Measurements from ENCODE around the gene BCL2. TPM values are rescaled to one million over a fixed set of nuclear protein-coding genes. Genes with fewer than 3 reads are reported as not detected.

The BCL2 gene
- polyA plus RNA-seq, 10 donors = 14.0 to 22.8 (median 17.6) TPM

DNA sequence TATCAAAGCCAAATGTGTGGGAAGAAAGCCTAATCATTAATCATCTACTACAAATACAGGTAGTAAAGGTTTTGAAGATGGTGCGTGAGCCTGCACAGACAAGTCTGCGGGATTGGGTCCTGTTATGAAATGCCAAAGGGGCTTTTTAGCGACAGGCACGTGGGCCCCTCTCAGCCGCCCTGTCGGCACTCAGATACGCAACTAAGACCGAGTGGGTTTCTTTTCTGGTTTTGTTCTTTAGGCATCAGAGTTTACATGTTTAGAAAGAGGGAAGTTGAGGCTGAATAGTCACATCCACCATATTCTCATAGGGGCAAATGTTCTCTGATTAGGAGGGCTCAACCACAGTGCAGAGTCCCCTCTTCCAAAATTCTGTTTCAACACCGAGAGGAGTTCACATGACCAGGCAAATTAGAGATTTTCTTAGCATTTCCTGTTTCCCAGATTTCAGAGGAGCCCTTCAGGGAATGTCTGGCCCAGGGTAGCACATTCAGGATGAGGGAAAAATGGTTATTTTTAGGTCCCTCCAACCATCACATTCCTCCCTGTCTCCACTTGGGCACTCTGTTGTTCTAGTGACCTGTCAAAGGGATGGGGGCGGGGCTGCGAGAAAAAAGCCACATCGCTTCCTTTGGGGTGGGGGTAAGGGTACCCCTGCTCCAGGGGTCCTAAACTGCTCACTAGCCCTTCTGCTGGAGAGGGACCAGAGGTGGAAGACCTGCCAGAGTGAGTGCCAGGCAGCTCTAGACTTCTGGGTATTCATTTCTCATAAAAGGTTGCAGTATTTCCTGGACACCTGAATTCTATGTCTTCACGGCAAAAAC, 159.2 kb downstream of the BCL2 start:
- DNase-seq = no peak

DNA sequence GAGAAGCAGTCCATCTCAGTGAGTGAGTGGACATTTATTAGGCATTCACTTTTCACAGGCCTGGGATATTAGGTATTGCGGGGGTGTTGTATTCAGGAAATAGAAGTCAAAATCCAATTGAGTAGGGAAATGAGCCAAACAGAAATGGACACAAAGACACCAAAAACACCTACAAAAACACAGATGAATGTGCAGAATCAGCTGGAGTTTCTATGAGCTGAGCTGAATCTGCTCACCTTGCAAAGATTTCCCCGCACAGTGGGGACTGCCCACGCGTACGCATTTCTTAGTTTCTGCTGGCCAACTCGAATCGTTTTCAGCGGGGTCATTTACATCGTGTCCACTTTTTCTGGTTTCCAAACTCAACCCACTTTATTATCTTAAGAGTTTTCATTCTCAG, 160.0 kb downstream of the BCL2 start:
- DNase-seq = no peak

DNA sequence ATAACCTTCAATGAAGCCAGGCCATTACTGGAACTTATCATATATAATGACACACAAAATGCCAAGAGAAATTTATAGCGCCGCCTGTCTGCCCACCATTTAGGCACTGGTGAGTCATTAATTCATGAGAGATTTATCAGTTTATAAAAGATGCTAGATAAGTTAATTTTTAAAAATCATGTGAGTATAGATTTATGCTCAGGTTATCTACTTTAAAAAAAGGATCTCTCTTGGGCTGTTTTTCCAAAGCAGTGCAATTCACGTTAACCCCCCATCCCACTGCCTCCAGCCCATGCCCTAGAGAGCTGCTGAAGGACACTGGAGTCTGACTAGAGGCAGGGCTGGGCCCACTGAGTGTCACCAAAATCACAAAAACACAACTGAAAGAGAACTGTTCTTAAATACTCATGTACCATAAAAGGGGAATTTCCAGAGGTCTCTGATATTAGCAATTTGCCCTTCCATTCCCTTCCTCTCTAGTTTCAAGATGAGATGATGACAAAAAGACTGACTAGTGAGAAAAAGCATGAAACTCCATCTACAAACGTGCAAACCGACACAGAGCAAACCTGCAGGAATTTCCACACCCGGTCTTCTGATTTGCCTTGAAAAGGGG, 160.8 kb downstream of the BCL2 start:
- DNase-seq = no peak

DNA sequence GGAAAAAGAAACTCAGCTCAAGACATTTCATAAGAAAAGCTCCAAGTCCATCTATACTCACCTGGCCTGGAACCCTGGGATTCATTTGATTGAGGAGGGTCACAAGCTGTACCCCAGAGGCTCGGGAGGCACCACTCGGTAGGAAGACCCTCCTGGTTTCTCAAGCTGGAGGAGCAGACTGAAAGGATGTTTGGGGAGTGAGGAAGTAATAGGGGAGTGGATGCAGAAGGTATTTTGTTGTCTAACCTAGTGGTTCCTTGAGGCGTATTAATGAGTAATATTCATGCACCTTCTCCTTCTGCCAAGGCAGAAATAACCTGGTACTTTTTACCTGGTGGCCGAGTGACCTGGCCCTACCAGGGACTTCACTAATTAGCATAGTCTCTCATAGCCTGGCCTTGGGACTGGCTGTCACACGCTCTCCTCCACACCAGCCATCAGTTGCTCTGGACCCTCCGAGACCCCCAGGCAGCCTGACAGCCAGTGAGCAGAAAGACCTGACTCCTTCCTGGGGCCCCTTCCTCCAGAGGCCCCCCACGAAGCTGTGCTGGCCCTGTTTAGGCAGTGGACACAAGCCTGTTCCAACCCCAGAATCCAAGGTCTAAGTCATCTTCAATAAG, 161.4 kb downstream of the BCL2 start:
- DNase-seq = no peak

DNA sequence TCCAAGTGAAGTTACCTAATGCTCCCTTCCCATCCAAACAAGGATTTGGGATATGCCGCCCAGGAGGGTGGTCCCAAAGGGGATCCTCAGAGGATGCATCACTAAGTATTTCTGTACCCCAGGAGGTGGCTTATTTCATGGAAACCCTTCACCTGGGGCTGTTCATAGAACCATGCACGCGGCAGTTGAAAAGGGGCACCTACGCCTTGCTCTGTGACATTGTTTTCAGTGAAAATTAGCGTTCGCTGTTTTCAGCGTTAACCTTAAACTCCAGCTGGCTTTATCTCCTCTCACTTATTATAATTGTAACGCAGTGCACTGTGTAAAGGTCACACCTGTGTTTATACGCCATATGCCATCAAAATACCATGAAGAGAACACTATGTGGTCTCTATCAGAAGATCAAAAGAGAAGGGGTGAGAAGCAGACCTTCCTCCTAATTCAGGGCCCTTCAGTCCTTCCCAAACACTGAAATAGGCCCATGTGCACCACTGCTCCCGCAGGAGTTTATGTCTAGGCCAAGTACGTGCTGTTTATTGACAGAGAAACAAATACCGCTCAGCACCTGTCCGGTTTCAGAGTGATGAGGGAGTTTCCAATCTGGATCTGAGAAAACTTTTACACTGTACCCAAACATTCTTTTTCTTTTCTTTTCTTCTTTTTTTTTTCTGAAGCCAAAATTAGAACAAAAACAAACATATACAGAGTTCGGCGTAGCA, 162.1 kb downstream of the BCL2 start:
- no peak for DNase-seq

DNA sequence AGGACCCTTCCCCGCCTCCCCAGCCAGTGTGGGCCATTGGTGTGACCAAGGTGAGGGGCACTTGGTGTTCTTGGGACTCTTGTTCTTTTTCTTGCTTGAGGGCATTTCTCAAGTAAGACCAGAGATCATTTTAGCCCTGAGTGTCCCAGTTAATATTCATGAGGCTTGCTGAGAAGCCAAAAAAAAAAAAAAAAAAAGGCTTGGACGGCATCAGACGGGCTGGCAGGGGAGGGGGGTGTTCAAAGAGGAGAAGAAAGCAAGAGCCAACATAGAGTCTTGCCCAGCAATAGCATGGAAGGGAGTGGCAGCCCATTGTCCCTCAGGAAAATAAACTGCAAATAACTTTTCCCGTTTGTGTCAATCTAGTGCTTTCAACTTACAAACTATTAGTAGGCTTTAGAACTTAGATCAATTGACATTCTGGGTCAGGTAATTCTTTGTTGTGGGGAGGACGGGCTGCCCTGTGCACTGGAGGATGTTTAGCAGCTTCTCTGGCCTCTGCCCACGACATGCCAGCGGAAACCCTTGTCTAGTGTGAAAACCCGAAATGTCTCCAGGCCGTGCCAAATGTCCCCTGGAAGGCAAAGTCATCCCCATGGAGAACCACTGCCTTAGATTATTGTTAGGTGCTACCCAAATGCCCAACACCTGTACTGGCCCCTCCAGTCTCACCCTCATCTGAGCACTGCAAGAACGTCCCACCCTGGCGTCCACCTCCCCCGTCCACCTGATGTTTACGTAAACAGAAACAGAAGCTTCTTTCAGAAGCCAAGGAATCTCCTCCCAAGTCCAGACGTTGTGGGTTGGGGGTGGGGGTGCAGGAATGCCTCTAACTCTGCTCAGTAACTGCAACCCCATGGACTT, 163.4 kb downstream of the BCL2 start:
- no peak for DNase-seq

DNA sequence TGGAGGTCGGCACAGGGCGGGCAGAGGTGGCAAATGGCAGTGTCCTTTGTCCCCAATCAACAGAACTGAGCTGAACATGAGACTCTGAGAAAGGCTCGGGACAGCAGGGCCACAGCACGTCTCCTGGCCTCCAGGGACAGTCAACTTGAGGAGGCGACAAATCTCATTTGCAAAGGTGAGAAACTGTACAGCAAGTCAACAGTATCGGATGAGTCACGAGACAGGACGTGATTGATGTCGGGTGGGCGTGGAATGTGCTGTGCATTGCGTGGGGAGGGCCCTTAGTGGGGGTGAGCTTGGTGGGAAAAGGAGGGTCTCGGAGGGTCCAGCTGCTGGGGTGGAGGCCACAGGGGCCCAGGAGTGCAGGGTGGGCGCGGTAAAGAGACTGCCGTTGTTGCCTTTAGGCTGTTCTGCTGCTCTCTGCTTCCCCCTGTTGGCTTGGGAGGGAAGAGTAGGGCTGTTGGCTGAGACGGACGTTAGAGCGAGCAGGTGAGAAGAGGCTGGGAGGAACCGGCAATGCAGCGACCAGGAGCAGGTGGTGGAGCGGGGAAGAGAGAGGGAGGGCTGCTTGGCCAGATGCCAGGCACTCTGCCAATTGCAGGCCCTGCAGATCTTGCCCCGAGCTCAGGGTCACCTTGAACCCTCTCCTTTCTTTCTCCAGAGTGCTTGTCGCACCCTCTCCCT, 164.3 kb downstream of the BCL2 start:
- DNase-seq = peak in 2 of 3 donors; percentile 64 to 72

DNA sequence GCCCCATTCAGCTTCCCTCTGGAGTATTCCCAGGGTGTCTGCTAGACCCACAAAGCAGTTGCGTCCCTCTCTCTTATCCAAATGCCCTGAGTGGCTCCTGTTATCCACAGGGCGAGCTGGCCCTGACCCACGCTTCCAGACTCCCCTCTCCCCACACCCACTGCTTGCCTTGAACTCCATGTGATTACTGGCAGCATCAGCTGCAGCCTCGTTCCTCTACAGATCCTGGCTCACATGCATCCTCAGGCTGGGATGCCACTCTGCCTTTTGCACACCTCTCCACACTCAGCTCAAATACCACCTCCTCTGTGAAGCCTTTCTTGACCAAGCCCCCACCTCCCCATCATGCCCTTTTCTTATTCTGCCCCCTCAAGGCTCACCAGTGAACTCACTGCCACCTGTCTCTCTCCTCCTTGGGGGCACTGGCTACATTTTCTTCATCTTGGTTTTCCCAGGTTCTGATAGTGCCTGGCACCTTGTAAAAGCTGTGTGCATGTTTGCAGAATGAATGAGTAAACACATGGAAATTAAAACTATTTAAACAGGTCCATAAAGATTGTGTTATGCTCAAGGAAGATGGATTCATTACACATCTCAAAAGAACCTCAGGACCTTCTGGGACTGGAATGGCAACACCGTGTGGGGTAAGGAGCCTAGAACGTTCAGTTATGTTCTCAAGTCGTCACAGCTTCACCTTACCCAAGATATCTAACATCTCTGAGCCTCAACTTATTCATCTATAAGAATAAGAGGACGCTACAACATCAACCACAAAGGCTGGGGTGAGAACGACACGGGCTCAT, 165.0 kb downstream of the BCL2 start:
- no peak for DNase-seq

DNA sequence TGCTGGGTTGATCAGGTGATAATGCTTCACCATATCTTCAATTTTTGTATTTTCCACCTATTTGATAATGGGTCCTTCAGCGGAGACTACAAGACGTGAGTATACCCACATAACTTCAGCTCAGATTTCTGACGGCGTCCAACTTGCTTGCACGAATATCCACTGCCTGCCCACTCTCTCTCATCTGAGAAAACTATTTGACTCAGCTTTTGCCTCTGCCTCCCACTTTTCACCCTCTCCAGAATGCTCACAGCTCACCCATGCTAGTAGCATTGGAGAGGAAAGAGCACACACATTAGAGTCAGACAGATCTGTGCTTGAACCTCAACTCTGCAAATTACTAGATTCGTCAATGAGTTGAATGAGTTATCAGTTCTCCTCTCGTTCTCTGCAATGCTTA, 166.8 kb downstream of the BCL2 start:
- no peak for DNase-seq

DNA sequence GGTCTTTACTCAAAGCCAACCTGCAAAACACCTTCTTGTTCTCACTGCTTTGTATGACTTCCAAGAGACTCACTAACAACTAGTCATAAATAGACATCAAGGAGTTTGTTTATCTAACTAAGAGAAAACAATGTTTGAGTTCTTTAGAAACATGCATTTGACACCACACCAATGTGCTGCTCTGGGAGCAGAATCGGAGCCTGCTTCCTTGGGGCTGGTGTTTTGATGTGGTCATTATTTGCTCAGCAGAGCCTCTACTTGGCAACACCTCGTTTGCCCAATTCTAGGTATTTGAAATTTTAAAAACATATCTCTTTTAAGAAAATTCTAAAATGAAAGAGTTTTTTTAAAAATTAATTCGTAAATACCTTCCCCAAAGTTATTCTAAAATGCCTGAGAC, 167.5 kb downstream of the BCL2 start:
- no peak for DNase-seq

DNA sequence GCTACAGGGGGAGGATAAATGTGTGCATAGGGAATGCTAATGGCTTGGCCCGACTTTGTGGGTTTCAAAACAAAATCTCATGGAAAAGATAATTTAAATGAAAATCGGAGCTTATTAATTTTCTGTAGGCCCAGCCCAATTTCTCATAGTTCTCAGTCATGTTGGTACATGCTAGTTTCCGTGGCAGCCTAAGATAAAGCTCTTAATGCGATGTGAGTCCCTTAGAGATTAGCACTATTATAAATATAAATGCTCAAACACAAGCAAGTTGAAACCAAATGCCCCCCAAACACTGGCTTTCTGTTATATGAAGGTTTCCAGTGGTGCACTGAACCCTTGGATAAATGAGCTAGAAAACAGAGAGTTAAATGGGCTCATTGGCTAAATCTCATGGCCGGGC, 168.0 kb downstream of the BCL2 start:
- DNase-seq = no peak

DNA sequence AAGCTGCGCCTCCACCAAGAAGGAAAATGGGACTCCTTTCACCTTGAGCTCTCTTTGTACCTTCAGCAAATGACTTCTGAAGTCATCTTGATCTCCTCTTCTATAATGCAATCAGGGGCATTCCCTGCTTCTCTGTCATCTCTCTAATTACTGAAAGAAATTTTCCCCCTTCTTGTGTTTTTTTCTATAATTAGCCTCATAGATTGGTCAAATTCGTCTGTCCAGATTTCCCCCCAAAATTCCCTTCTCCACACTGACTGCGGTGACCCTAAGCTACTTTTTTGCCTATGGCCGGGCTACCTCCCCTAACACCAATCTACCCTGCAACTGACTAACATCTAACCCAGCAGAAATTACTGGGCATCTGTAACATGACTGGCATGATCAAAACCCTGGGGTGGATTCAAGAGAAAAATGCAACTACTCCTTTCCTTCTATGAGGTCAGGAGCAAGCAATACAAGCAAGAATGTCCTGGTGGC, 168.6 kb downstream of the BCL2 start:
- DNase-seq = no peak

DNA sequence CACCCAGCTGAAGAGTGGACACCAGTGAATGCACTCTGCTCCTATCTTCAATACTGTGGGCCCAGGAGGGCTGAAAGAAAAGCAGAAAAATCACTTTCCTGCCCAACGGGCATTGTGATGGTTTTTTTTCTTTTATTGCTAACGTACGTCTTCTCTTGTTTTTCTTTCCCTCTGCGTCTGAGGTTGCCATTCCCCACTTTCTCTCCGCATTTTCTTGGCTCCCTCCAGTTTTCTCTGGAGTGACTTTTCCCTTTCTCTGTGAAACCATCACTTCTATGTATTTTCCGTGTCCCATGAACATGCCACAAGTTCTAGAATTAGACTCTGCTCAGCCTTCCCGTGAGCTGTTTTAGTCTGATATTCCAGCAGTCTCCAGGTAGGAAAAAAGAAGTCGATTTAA, 169.2 kb downstream of the BCL2 start:
- DNase-seq = no peak

DNA sequence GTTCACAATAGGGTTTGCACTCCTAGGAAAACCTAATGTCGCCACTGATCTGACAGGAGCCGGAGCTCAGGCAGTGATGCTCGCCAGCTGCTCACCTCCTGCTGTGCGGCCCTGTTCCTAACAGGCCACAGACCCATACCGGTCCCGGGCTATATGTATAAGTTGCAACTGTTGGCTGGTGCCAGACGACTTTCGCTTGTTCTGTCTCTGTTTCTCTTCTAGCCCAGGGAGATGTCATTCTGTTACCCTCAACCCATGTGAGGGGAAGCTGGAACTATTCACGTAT, 170.3 kb downstream of the BCL2 start:
- no peak for DNase-seq

DNA sequence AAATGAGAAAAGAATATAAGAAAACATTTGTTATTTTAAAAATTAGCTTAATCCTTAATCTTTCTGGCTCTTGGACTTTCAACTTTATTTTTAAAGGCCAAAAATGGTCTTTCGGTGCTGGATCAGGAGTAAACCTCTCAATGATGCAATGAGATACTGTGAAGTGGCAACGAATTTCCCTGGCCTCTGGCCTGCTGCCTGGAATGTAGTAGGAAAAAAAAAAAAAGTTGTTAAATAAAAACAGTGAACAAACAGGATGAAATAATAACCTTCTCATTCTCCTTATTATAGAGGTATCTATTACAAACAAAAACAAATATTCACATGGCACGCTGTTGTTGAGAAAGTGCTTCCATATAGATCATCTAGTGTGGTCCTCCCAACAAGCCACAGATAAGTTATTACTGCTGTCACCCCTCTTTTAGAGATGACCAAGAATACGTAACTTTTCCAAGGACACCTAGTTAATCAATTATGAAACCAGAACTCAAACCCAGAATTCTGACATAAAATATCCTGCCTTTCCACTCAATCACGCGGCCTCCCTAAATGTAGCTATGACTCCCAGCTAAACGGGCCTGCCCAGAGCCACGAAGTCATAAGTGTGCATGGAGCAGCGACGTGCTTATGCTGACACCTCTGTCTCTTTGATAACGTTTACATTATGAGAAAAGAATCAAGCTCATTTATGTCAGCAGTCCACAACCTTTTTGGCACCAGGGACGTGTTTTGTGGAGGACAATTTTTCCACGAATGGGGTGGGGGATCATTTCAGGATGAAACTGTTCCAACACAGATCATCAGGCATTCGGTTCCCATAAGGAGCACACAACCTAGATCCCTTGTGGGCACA, 170.9 kb downstream of the BCL2 start:
- peak in 1 of 3 donors; percentile 55 for DNase-seq

DNA sequence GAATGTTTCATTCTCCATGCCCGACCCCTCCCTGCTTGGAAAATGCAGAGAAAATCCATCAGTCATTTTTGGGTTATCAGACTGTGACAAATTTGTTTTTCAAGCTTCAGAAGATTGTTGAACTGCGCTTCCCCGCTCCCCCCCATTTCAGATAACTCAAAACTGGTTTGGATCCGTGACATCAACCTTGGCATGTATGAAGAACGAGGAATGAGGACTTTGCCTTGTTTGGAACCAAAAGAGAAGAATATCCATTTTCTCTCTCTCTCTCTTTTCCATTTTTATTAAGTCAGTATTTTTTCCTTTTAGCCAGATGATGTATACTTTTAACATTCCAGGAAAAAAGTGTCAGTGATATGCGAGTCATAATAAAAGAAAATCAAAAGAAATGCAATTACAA, 171.6 kb downstream of the BCL2 start:
- peak in 1 of 3 donors; percentile 56 for DNase-seq

DNA sequence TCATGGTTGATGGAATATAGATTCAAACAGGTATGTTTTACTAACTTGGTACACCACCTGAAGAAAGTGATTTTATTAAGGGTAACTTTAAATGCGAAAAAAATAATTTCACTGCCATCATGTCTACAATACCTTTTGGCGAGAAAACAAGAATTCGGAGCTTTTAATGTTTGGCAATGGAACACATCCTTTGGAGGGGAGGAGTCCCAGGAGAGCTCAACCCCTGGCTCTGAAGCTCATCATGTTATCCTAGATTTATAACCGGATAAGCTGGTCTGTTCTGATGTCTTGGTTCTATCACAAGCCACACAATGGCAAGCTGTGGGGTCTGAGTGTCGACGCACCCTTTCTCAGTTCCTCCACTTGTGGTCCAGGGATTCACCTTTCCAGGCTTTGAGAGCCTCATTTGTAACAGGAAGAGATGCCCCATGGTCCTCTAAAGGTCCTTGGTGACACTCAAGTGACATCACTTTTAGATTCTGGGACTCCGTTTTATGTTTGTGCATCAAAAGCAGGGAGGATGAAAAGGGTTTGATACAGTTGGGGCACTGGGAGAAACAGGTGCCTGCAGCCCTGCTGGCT, 172.7 kb downstream of the BCL2 start:
- DNase-seq = peak in 1 of 3 donors; percentile 54

DNA sequence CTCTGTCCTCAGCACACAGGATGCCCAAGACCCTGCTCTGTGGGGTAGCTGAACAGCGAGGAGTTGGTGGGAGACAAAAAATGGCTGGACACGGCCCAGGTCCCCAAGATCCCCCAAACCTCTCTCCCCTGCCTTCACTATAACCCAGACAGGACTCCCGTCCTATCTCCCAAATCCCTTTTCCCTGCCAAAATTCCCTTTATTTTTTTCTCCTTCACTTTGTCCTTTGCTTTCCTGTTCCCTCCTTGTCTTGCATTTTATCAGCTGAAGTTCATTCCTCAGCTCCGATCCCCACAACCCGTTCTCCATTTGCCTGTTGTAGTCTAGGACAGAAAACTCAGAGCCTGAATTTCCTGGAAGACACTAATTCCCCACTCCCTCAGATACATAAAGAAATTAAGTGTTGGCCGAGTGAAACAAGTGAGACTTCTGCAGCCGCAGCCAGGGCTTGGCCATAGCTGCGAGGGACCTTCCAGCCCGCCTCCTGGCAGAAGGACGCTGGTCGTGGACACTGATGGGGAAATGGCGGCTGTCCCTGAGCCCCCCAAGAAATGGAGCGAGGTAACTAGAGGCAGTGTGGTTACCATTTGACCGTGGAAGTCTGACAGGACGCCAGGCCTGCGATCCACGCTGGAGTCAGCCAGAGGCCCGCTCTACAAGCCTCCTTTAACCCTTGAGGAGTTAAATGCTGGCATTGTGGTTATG, 173.6 kb downstream of the BCL2 start:
- DNase-seq = peak in 2 of 3 donors; percentile 80 to 92
